ENCODE measurements around the gene OSBP2.

Gene OSBP2

DNA sequence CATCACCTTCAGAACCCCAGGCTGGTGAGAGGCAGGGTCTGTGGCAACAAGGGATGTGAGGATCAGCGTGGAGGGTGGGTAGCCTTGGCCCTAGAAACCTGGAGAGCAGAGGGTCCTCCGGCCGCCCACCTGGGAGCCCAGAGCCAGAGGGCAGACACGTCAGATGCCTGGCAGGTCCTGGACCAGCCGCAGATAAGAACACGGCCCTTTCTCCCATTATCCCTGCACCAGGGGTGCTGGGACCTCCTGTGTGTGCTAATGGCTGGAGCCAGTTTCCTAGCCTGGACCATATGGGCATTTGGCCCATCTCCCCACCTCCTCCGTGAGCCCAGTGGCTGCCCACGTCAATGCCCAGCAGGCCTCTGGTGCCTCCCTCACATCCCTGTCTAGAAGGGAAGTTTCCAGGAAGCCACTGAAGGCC lies 185.5 kb downstream of the OSBP2 start:
- H3K27ac ChIP-seq, result no peak overlapping the region
- TF ChIP-seq, protein P1, sequence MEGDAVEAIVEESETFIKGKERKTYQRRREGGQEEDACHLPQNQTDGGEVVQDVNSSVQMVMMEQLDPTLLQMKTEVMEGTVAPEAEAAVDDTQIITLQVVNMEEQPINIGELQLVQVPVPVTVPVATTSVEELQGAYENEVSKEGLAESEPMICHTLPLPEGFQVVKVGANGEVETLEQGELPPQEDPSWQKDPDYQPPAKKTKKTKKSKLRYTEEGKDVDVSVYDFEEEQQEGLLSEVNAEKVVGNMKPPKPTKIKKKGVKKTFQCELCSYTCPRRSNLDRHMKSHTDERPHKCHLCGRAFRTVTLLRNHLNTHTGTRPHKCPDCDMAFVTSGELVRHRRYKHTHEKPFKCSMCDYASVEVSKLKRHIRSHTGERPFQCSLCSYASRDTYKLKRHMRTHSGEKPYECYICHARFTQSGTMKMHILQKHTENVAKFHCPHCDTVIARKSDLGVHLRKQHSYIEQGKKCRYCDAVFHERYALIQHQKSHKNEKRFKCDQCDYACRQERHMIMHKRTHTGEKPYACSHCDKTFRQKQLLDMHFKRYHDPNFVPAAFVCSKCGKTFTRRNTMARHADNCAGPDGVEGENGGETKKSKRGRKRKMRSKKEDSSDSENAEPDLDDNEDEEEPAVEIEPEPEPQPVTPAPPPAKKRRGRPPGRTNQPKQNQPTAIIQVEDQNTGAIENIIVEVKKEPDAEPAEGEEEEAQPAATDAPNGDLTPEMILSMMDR (IDR thresholded peaks at IDR 0.05), result no peak
- TF ChIP-seq ZFX (IDR thresholded peaks at IDR 0.05; ENCODE audit: borderline replicate concordance), result no peak

DNA sequence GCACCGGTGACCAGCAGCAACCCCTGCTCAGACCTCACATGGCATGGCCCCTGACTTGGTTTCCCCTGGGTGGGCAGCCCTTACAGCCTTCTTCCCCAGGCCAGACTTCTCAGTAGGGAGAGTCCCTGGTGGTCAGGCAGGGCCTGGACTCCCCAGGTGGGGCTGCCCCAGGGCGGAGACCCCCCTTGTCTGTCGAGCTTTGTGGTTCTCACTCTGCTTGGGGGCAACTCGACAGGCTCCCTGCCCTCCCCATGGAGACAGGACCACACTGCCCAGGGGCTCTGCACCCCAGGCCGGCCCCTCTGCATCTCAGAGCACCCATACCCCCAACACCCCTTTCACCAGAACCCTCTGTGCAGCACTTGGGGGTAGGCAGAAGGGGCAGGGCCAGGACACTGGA lies 186.2 kb downstream of the OSBP2 start:
- H3K27ac ChIP-seq, result no peak overlapping the region
- TF ChIP-seq, protein P1 (IDR thresholded peaks at IDR 0.05), result no peak
- TF ChIP-seq ZFX (IDR thresholded peaks at IDR 0.05; ENCODE audit: borderline replicate concordance), result no peak

DNA sequence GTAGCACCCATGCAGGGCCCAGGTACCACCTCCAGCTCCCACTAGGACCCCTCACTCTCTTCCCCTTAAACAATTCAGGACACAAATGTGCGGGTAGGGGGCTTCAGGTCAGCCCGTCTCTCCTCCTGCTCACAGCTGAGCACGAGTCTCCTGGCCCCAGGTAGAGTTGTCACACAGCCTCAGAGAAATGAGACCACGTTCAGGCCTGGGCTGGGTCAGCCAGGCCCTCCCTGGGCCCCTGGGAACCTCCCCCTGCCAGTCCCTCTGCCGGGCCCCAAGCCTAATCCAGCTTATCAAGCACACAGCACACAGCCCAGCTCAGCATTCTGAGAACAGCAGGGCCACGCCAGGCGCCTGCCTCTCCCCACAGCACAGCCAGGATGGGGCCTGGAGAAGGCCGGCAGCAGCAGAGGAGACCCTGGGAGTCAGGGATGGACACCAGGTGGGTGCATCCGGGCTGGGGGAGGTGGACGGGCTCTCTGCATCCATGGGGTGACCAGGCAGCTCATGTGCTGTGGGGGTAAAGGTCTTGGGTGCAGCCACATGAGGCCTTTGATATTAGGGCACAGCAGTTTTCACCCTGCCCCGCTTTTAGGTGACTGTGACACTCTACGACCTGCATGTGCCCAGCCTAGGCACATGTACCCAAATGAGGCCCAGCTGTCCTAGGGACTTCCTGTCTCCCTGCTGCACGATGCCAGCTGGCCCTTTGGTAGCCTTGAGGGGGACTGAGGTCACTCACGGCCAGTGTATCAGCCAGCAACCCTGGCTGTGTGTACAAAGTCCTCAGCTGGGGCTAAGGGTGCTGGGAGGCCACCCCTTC lies 186.9 kb downstream of the OSBP2 start:
- H3K27ac ChIP-seq, result no peak overlapping the region
- TF ChIP-seq ZFX (IDR thresholded peaks at IDR 0.05; ENCODE audit: borderline replicate concordance), result no peak
- TF ChIP-seq, protein P1 (IDR thresholded peaks at IDR 0.05), result no peak

DNA sequence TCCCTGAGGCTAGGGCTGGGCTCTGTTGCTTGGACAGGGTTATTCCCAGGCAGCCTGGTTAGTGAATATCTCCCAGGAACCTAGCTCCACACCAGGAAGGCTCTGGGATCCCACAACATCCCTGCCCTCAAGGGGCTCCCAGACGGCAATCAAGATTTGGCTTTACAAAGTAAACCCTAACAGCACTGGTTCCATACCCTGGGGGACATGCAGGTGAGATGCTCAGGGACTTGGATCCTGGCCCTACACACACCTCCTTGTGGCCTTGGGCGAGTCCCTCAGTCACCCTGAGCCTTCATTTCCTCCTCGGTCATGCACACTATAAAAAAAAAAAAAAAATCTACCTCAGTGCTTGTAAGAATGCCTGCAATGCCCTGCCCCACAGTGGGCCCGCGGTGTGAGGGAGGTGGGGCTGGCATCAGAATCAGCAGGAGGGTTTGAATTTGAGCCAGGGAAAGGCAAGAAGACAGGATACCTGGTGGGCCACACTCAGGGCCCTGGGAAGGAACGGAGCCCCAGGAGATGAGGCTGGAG lies 187.6 kb downstream of the OSBP2 start:
- TF ChIP-seq ZFX (IDR thresholded peaks at IDR 0.05; ENCODE audit: borderline replicate concordance), result no peak
- TF ChIP-seq, protein P1 (IDR thresholded peaks at IDR 0.05), result no peak
- H3K27ac ChIP-seq, result no peak overlapping the region

DNA sequence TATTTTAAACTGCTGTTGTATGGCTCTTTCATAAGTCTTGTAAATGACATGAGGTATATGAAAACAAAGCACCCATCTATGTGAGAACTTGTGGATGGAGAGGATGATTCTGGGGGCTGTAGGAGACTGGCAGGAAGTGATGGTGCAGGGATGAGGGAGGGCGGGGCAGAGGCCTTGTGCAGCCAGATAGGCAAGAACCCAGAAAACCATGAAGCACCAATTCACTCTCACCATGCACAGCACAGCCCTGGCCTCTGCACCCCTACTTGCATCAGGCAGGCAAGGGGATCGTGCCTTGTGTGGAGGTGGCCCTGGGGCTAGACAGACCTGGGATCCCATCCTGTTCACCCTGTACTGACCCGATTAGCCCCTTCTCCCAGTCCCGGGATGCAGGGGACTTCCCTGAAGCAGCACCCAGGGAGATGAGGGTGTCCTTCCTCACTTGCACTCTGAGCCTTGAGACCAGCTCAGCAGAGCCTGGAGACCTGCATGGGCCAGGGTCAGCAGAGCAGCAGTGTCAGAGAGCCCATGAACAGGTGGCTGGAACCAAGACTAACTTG lies 188.4 kb downstream of the OSBP2 start:
- H3K27ac ChIP-seq, result no peak overlapping the region
- TF ChIP-seq, protein P1 (IDR thresholded peaks at IDR 0.05), result no peak
- no peak for TF ChIP-seq ZFX (IDR thresholded peaks at IDR 0.05; ENCODE audit: borderline replicate concordance)

DNA sequence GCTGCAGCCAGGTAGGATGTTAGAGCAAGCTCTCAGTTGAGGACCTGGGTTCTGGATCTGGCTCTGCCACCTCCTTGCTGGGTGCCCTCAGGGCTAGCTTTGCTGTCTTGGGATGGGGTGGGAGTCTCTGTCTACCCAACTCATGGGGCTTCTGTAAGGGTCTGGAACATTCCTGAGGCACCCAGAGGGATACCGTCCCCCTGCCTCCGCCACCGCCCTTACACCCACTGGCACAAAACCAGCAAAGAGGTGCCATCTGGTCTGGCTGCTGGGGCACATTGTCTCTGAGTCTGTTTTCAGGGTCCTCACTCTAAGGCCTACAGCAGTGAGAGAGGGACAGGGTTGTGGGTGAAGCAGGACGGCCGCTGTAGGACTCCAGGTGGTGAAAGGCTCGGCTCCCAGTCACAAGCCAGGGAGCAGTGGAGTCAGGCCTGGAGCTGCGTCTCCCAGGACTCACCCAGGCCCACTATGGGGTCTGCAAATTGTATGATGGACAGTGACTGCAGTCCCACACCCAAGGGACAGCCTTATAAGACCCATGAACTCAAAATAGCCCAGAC lies 189.0 kb downstream of the OSBP2 start:
- H3K27ac ChIP-seq, result no peak overlapping the region
- TF ChIP-seq, protein P1 (IDR thresholded peaks at IDR 0.05), result no peak
- no peak for TF ChIP-seq ZFX (IDR thresholded peaks at IDR 0.05; ENCODE audit: borderline replicate concordance)

Data from 22Rv1 (cell line).